HG03571 (cell line): ENCODE results near the gene NRCAM.

Experiments used
- ATAC-seq: cut with Tn5 transposase; IDR thresholded peaks from one replicate; pipeline ENCODE4 v1.9.1; 2021; ENCODE audit not compliant: unreplicated experiment

Gene NRCAM

DNA sequence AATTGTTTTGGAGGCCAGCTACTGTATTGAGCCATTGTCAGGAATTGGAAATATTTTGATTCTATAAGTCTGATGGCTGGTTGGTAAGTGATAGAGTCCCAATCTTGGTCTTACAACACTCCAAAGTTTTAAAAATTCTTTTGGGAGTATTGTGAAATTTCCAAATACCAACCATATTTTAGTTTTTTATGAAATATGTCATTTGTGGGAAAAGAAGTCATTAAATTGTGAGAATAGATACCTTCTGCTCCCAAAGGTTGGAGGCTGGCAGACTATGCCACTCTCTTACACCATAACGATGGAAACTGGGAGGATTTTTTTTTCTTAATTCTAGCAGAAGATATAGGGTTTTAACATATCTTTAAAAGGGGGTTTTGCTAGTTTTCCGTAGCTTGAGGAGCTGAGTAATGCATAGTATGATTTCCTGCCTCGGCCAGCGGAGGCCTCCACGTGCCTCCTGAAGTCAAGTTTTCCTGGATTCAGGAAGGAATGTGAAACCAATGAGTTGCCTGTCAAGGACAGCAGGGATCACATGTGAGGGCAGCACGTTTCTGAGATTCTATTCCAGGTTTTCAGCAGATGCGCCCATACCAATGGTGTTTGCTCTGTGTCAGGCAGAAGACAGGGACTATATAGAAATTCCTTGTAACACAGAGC is 233.9 kb downstream of the NRCAM start:
- ATAC-seq, result no peak

DNA sequence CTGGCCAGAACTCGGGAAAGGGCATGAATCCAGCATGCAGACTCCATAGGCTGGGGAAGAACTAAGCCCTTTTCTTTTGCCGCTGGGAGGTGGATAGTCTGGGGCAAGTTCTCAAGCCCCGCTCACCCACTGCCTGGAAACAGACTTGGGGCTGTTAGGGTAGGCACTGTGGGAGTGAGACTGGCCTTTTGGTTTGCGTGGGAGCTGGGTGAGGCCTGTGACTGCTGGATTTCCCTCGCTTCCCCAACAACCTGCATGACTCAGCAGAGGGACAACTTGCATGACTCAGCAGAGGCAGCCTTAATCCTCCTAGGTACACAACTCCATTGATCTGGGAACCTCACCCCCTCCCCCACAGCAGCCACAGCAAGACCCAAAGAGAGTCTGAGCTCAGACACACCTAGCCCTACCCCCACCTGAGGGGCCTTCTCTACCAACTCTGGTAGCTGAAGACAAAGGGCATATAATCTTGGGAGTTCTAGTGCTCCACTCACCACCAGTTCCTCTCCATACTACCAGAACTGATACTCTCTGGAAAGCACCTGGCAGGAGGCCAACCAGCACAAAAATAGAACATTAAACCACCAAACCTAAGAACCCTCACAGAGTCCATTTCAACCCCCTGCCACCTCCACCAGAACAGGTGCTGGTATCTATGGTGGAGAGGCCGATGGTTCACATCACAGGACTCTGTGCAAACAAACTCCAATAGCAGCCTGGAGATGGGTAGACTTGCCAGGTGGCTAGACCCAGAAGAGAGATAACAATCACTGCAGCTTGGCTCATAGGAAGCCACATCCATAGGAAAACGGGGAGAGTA is 244.6 kb downstream of the NRCAM start:
- peak; percentile 83 for ATAC-seq

DNA sequence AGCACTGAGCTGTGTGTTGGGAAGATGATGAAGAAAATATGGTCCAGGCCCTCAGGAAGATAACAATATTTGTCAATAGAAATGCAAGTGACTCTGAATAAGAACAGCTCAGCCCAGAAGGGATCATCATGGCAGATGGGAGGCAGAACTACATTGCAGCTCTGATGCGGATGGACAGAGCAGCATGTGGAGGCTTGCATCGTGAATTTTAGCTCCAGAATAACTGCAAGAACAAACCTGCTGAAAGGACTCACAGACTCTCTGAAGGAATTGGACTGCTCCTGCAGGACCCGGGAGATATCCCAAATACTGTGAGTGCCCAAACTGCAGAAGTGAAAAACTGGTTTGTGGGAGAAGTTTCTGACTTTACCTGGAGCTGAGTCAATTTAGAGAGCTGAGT is 245.4 kb downstream of the NRCAM start:
- no peak for ATAC-seq

DNA sequence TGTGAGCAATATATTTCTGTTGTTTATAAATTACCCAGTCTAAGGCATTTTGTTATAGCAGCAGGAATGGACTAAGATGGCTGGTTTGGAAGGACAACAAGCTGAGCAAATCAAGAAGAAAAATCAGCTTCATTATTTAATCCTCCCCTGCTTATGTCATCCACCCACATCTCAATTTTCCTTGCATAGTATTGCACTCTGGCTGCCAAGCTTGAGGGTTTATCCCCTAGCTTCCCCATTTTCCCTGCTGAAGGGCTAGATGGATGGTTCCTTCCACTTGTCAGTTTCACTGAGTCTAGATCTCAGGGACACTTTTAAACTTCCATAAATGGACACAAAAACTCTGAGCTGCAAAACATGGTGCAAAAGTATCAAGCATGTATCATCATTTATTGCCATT is 250.9 kb downstream of the NRCAM start:
- no peak for ATAC-seq

DNA sequence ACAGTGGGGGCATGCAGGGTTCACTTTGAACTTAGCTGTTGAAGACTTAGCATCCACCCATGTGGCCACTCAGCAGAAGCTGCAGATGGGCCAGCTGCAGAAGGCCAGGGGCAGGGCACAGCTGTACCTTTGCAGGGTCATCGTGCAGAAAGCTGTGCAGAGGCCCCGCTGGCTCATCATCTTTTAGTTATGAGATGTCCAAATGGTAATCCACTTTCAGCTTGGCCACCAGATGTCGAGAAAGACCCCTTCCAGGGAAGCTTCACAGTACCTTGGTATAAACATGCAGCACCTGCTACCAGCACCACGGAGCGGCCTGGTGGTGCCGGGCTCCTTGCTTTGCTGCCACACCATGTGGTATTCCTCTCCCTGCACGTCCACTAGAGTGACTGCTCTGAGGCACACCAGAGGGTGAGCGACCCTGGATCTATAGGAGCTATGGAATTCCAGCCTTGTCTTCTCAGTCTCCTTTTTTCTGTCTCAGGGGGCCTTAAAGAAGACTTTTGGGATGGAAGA is 251.9 kb downstream of the NRCAM start:
- ATAC-seq, result no peak

DNA sequence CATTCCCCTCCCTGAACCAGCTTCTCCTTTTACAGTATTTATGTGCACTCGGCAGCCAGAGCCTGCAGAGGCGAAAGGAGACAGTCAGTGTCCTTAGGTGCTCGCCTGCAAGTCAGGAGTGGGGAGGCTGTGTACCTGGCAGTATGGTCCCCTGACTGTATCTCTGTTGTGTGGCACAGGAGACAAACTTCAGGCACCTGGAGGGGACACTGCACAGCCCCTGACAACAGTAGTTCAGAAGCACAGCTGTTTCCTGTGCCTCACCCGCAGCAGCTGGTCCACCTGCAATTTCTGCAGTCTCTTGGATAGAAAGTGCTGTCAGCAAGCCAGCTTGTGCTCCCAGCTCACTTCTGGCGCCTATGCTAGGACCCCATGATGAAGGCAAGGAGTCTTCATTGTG is 252.7 kb downstream of the NRCAM start:
- no peak for ATAC-seq

DNA sequence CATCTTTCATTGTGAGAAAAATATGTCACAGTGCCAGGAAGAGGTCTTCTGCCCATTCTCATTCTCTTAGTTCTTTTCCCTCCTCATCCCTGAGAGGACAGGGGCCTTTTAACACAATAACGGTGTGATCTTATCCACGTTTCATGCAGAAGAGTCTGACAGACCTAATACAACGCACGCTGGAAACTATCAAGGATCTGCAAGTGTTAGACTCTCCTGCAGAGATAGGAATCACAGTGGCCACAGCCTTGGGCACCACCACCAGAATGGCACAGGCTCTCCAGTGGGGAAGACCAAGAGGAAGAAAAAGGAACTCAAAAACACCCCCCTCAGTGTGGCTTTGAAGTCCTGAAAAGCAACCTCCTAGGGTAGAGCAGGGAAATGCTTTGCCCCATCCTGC is 253.5 kb downstream of the NRCAM start:
- no peak for ATAC-seq

DNA sequence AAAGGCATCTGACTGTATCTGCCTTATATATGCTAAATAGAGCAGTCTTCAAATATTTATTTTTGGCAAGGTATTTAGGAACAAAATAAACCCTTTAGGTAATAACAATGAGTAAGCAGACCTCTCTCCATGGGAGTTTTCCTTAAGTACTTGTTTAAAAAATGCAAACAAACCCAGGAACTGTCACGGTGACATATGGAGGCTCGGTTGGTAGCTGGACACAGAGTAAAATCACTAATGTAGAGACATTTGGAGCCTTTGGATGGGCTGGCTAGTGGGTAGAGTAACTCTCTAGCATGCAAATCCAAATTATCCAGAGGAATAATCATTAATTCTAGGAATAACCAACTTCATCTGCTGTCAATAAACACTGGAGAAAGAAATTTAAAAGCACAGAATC is 254.5 kb downstream of the NRCAM start:
- ATAC-seq, result no peak

DNA sequence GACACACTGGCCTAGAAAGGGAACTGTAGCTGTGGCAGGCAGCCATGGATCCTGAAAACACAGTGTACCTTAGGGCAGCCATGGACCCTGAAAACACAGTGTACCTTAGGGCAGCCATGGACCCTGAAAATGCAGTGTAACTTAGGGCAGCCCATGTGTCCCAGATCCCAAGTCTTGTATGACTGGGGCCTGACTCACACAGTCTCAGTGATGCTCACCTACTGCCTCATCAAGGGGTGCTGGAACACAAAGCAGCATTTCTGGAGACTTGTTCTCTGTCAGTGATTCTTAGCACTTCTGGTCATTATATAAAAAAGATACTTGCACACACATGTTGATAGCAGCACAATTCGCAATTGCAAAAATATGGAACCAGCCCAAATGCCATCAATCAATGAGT is 255.9 kb downstream of the NRCAM start:
- ATAC-seq, result no peak

DNA sequence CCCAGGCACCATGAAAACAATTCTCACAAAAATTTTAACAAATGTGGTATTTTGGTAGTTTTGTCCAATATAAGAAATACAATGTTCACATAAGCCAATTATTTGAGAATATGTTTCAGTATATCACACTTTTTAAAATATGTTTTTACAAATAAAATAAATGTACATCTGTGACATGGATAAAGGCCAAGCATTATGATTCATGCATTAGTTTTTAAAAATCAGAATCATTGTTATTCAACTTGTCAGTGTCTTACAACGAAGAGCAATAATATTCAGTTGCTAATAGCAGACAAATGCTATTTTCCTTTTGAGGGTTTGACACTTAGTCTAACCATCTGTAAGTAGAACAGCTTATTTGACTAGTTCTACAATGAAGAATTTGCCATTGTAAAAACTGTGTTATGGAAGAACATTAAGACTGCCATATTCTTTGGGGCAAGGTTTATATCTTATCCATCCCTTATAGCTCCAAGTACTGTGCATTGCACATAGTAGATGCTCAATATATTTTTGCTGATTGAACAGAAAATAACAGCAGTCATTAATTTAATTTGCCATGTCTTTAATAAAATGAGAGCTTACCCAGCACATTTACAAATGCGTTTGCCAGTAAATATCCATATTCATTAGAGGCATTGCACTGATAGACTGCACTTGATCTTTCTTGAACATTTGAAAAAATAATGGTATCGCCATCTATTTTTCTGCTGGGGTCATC is 258.7 kb downstream of the NRCAM start:
- ATAC-seq, result no peak

DNA sequence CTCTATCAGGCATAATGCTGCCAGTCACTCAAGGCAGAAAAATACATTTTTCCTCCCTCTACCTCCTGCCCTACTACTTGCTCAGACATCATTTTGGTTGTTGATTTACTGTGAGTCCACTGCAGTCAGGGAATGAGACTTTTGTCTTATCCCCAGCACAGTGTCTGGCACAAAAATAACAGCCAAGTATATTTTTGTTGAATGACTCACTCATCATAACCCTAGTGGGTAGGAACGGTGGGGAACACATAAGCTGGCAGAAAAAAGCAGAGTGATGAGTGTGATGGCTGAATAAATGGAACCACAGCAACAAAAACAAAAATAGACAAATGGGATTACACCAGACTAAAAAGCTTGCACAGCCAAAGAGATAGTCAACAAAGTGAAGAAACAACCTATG is 260.2 kb downstream of the NRCAM start:
- no peak for ATAC-seq

DNA sequence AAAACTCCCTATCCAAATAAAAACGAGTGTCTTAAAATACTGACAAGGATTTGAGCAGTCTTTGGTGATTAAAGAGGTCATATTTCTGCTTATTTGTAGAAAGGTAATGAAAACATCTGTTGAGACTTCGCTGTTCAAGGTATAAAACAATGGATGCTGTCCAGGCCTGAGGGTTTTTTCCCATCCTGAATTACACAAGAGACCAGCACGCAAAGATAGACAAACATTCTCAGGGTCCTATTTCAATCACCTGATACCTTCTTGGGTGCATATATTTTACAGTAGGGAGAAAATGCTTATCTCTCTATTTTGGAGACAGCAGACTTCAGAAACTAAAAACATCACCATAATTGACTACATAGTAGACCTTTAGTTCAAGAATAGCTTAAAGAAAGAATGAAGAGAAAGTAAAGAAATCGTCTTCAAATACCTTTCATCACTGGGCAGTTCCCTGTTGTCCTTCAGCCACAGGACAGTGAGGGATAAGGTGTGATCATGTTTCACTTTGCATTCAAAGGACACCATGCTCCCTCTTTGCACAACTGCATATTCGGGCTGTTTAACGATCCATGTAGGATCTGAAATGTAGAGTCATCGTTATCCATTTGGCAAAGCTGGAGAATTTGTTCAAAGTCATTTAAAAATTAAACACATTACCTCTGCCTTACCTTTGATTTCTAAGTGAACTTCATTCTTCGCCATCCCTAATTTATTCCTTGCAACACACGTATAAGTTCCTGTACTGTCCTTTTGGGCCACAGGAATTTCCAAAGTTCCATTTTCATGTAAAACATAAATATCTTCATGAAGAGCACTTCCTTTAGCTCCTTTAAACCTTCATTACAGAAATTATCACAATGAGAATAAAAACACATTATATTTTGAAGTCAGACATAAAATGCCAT is 262.4 kb downstream of the NRCAM start:
- no peak for ATAC-seq

DNA sequence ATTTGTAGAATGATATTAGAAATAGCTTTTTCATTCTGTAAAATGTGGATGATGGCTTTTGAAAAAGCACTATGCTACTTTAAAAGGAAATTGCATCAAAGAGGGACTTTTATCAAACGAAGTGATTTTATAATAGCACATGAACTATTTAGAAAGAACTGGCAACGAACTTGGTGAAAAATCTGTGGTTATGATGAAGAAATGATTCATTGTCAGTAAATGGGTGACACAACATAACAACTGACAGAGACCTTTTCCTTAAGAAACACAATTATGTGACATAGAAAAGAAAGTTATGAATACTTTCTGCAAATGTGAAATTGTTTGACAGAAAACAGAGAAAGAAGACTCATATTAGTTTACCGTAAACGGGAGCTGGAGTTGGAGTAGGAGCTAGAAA is 265.3 kb downstream of the NRCAM start:
- ATAC-seq, result no peak

DNA sequence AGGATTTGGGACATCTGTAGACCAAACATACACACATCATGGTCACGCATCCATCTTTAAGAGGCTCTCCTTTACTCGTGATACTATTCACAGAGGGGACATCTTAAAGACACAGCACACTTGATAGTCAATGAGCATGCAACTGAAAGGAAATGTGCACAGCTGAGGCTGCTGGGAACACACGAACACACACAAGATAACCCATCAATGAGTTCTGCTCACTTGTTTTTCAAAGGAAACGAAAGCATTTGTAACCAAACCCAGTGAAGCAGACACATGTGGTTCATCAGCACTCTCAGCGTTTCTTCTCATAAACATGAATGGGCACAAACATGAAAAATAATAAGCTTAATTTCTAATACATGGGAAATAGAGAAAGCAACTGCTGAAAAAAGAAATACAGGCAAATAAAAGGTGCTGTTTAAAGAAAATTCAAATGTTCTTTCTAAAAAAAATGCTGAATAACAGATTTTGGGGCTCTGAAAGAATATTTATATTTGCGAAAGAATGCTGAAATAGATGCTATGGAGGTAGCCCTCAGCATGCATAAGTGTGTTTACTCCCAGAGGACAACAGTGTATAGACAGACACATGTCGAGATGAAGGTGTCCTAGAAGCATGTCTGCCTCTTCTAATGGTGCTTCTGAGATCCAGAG is 266.4 kb downstream of the NRCAM start:
- peak; percentile 94 for ATAC-seq

DNA sequence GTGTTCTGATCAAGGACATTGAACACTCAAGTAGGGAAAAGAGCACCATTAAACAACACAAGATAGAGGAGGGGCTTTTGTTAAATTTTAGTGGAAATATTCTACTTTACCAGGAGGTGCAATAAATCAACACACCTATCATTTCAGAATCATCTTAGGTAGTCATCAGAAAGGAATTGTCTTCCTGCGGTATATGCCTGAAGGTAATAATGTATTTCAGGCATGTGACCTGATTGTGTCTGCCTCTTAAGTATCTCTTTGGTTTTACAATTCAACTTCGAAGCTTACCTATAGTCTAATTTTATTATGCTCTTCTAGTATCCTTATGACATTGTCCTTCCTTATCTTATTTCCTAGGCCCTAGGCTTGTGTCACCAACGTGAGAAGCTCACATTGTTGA is 267.5 kb downstream of the NRCAM start:
- no peak for ATAC-seq

DNA sequence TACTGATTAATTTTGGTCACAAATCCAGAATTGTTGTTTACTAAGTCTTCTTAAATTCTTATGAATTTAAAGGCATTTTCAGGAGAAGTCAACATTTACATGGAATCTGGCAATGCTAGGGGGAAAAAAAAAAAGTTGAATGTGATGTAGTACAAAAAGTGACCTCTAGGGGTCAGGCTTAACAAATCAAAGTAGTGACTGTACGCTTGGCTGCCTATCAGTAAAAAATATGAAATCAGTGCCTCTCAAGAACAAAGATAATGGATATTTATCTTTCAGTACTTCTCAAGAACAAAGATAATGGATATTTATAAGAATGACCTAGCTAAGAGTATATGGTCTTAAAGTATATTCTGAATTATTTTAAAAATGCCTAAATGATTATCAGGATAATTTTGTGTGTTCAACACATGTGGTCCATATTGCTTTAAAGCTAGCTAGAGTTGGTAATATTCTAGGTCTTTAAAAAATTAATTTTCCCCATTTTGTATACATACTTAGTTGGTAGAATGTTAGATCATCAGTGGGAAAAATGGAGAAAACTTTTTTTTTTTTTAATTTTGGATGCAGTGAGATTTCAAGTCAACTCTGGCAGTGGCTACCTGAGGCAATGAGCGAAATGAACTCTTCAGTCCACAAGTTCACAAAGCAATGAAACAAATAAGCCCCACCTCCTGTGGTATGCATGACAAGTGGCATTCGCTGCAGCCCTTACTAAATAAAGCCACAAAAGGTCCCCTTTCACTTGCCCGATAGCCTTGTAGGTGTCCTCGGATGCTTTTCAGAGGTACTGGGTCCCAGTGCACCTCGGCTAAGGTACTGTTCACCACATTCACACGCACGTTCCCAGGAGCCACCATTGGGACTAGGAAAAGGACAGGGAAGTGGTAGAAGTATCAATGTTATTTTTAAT is 274.9 kb downstream of the NRCAM start:
- no peak for ATAC-seq

DNA sequence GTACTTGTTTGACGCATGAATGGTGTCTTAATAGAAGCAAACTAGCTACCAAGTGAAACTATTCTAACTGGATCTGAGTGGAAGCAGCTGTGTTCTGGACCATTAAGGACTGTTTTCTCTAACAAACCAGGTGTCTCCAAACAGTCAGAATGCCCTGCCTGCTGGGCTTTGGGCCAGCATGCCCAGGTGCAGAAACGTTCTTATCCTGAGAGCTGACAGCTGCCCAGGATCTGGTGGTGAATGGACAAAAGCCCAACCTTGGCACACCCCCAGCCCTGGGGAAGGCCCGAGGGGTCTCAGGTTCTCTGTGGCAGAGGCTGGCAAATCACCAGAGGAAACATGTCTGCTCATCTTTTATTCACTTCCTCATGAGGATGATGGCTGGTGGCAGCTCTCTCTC is 277.8 kb downstream of the NRCAM start:
- ATAC-seq, result no peak

DNA sequence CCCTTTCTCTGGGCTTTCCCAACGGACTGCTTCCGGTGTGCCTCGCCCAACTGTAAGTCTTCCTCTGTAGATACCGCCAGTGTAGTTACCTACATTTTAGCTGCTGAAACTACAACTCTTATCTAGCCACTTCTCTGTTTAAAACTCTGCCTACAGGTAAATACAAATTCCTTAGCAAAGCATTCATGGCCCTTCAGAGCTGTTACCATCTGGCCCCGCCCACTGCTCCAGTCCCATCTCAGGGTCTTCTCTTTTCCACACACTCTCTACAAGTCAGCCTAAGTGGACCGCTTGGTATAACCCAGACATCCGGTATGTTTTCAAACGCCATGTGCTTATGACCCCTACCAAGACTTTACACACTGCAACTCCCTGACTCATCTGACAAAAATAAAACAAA is 285.1 kb downstream of the NRCAM start:
- no peak for ATAC-seq

DNA sequence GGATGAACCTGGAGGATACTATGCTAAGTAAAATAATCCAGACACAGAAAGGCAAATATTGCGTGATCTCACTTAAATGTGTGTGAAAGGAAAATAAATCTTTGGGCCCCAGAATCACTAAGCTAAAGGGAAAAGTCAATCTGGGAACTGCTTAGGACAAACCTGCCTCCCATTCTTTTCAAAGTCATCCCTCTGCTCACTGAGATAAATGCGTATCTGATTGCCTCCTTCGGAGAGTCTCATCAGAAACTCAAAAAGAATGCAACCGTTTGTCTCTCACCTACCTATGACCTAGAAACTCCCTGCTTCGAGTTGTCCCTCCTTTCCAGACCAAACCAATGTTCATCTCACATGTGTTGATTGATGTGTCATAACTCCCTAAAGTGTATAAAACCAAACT is 286.0 kb downstream of the NRCAM start:
- ATAC-seq, result no peak
